CD4-positive, alpha-beta T cell (primary cell): ENCODE measurements around the gene GRIA3. TPM values are rescaled to one million over a fixed set of nuclear protein-coding genes. Genes with fewer than 3 reads are reported as not detected.

Experiments
- ATAC-seq: fragments of 200-7000 bp; cut with Tn5 transposase; one replicate; pipeline ENCODE4 v1.10.0; 2022; ENCODE audit warnings: mild to moderate bottlenecking; ENCODE audit not compliant: poor library complexity
- CTCF ChIA-PET: fragments of 350-600 bp; sonication (Branson Sonifier 250); formaldehyde crosslinking; loops from one replicate; lab custom pipeline; 2021; ENCODE audit warnings: antibody characterized with exemption, inconsistent platforms; lab: Charles Lee
- POLR2A ChIA-PET: fragments of 350-600 bp; sonication (Branson Sonifier 250); formaldehyde crosslinking; loops from one replicate; lab custom pipeline; 2021; ENCODE audit warnings: antibody characterized with exemption, inconsistent platforms; lab: Charles Lee
- DNase-seq, 14 experiments: peaks; one replicate each; pipeline ENCODE4 v3.0.0-alpha.2; 2013 to 2020; ENCODE audit warnings: mixed read lengths in 2 of 14
- H3K27ac ChIP-seq, 2 donors: one replicate each; pipeline versions ENCODE4 v1.5.1 to v1.7.0; 2013; ENCODE audit warnings: low read length in 2 of 2, low read depth in 1 of 2, mild to moderate bottlenecking in 1 of 2
- H3K27me3 ChIP-seq, 2 experiments: 1 replicate in 1 of 2; 2 replicates in 1 of 2; pipeline versions ENCODE4 v1.6.1 to v1.7.0; 2013; ENCODE audit warnings: low read length in 2 of 2, control low read depth in 1 of 2, mild to moderate bottlenecking in 1 of 2, moderate library complexity in 1 of 2; ENCODE audit not compliant: insufficient read depth in 2 of 2, control insufficient read depth in 1 of 2
- H3K36me3 ChIP-seq: one replicate; pipeline ENCODE4 v1.6.1; 2013; ENCODE audit warnings: low read length, control low read depth; ENCODE audit not compliant: insufficient read depth
- H3K4me1 ChIP-seq: one replicate; pipeline ENCODE4 v1.6.1; 2013; ENCODE audit warnings: low read length, control low read depth; ENCODE audit not compliant: insufficient read depth
- H3K4me3 ChIP-seq: one replicate; pipeline ENCODE4 v1.5.1; 2013; ENCODE audit warnings: mild to moderate bottlenecking, low read length, moderate library complexity
- H3K9me3 ChIP-seq, 2 experiments: 1 replicate in 1 of 2; 2 replicates in 1 of 2; pipeline versions ENCODE4 v1.6.1 to v1.7.0; 2013; ENCODE audit warnings: low read length in 2 of 2, mild to moderate bottlenecking in 2 of 2, control low read depth in 1 of 2, moderate library complexity in 1 of 2; ENCODE audit not compliant: control insufficient read depth in 1 of 2, insufficient read depth in 1 of 2
- H3K27ac Mint-ChIP-seq: one replicate; pipeline ENCODE4 v1.8.0; 2020; ENCODE audit warnings: mixed read lengths
- H3K27me3 Mint-ChIP-seq: one replicate; pipeline ENCODE4 v1.8.0; 2021; ENCODE audit warnings: mixed read lengths
- H3K36me3 Mint-ChIP-seq: one replicate; pipeline ENCODE4 v1.8.0; 2021; ENCODE audit warnings: low read depth, mixed read lengths
- H3K4me1 Mint-ChIP-seq: one replicate; pipeline ENCODE4 v1.8.0; 2021; ENCODE audit warnings: low read depth, mixed read lengths
- H3K4me3 Mint-ChIP-seq: one replicate; pipeline ENCODE4 v1.8.0; 2020; ENCODE audit warnings: mild to moderate bottlenecking, mixed read lengths
- H3K9me3 Mint-ChIP-seq: one replicate; pipeline ENCODE4 v1.8.0; 2020; ENCODE audit warnings: mixed read lengths
- intact Hi-C, 2 experiments: fragments of 100-400 bp; cut with DNase I in 1 of 2; cut with micrococcal nuclease in 1 of 2; formaldehyde crosslinking; loops; one replicate each; pipeline versions ENCODE4 v1.15.1 to v1.9.0; 2023 to 2025; cut with DNase I, micrococcal nuclease
- total RNA-seq, 174 experiments: library from RNA in 2 of 174; stranded (reverse) in 2 of 174; gene quantifications; one replicate each; pipeline ENCODE4 v1.2.3 and lab custom pipeline; 2021 to 2026
- TF ChIP-seq, protein P1 (sequence below): fragments of 200-600 bp; IDR thresholded peaks from one replicate; pipeline ENCODE4 v1.8.0; 2022; ENCODE audit warnings: antibody characterized with exemption, mild to moderate bottlenecking

The GRIA3 gene
- total RNA-seq, 2 experiments from 2014 or later = not detected

DNA sequence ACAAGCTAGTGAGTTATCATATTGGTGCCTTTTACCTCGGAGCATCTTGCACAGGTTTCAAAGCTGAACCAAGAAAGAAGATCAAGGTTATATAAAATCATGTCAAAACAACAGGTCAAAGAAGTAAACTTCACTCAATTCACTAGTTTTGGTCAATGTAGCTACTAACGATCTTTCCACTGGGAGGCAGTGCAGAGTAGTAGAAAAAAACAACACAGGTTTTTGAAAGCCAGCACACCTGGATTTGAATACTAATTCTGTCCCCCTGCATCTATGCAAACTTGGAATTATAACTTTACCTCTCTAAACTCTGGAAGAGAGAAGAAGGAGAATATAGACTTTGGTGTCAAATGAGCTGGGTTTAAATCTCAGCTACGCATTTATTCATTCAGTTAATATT, 266.1 kb downstream of the GRIA3 start:
- no peak for DNase-seq
- ChIA-PET POLR2A (no interaction called here), CTCF (interaction anchor here (1.2 kb wide), 1 partner anchor 9 kb away, joined by 3 read pairs; no protein-coding TSS in a partner anchor)
- no peak overlapping the region for H3K4me3 ChIP-seq
- TF ChIP-seq, protein P1, sequence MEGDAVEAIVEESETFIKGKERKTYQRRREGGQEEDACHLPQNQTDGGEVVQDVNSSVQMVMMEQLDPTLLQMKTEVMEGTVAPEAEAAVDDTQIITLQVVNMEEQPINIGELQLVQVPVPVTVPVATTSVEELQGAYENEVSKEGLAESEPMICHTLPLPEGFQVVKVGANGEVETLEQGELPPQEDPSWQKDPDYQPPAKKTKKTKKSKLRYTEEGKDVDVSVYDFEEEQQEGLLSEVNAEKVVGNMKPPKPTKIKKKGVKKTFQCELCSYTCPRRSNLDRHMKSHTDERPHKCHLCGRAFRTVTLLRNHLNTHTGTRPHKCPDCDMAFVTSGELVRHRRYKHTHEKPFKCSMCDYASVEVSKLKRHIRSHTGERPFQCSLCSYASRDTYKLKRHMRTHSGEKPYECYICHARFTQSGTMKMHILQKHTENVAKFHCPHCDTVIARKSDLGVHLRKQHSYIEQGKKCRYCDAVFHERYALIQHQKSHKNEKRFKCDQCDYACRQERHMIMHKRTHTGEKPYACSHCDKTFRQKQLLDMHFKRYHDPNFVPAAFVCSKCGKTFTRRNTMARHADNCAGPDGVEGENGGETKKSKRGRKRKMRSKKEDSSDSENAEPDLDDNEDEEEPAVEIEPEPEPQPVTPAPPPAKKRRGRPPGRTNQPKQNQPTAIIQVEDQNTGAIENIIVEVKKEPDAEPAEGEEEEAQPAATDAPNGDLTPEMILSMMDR = no peak
- no peak overlapping the region for H3K27ac ChIP-seq
- no peak for ATAC-seq
- Mint-ChIP-seq H3K4me3 (no peak overlapping the region), H3K27me3 (no peaks in the 10 kb centered on the region), H3K4me1 (no peaks in the 10 kb centered on the region), H3K27ac (no peak overlapping the region), H3K36me3 (no peaks in the 10 kb centered on the region), H3K9me3 (no peaks in the 10 kb centered on the region)
- no peaks in the 10 kb centered on the region for H3K36me3 ChIP-seq
- H3K9me3 ChIP-seq = no peaks in the 10 kb centered on the region
- no peaks in the 10 kb centered on the region for H3K27me3 ChIP-seq
- intact Hi-C loops = no loop called here
- no peaks in the 10 kb centered on the region for H3K4me1 ChIP-seq

DNA sequence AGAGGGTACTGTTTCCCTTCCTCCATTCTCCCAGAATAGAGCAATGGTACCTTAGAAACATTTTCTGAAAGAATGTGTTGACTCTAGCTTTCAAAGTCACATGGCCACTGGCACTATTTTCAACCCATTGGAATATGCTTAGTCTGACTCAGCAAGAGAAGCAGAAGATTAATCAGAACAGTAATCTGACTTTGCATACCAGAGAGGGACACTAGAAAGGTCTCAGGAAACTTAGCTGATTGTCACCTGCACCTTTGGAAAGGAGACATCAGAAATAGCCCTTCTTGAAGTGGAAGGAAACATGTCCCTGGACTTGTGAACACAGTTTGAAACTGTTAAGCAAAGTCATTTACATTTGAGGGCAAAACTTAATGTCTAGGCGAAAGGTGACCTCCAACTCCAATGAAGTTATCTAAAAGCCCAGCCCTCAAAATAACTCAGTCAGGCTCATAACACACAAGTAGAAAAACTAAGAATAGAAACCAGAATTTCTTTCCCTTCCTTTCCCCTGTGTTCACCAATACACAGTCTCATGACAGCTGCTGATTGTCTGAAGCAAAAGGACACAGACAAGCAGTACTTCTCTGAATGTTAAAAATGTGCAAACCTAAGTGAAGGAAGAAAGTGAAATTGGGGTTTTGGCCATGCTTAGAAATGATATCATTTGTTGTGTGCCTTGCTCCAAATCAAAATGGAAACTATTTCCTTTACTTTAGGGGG, 270.8 kb downstream of the GRIA3 start:
- Histone ChIP-seq H3K27me3 (no peaks in the 10 kb centered on the region), H3K4me3 (no peak overlapping the region), H3K36me3 (no peaks in the 10 kb centered on the region), H3K4me1 (no peaks in the 10 kb centered on the region), H3K9me3 (no peaks in the 10 kb centered on the region), H3K27ac (no peak overlapping the region)
- no peaks in the 10 kb centered on the region for H3K4me1 Mint-ChIP-seq
- TF ChIP-seq, protein P1 = no peak
- H3K36me3 Mint-ChIP-seq = no peaks in the 10 kb centered on the region
- CTCF ChIA-PET = no interaction called here
- ATAC-seq (no peak), DNase-seq (no peak)
- intact Hi-C loops = no loop called here
- POLR2A ChIA-PET = no interaction called here
- H3K4me3 Mint-ChIP-seq = no peak overlapping the region
- no peaks in the 10 kb centered on the region for H3K9me3 Mint-ChIP-seq
- no peak overlapping the region for H3K27ac Mint-ChIP-seq
- H3K27me3 Mint-ChIP-seq = no peaks in the 10 kb centered on the region

DNA sequence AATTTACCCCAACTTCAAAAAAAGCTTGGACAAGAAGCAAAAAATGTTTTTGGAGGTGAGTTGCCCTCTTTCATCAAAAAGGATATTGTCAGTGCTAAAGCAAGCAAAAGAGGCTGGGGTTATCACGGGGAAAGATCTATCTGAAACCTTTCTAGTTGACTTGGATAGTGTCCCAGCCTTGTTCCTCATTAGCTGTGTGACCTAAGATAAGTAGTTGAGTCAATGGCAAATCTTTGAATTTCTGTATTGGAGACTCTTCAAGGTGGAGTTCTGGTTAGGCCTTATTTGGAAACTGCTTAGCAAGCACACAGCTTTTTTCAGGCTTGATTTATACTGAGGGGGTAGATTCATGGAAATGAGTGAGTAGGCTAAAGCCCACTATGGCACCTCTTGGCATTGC, 271.6 kb downstream of the GRIA3 start:
- ATAC-seq (no peak), DNase-seq (no peak)
- Histone ChIP-seq H3K27ac (no peak overlapping the region), H3K4me3 (no peak overlapping the region), H3K36me3 (no peaks in the 10 kb centered on the region), H3K4me1 (no peaks in the 10 kb centered on the region), H3K9me3 (no peaks in the 10 kb centered on the region), H3K27me3 (no peaks in the 10 kb centered on the region)
- no peaks in the 10 kb centered on the region for H3K9me3 Mint-ChIP-seq
- no peaks in the 10 kb centered on the region for H3K36me3 Mint-ChIP-seq
- no peaks in the 10 kb centered on the region for H3K27me3 Mint-ChIP-seq
- TF ChIP-seq, protein P1 = no peak
- intact Hi-C loops = no loop called here
- POLR2A ChIA-PET = no interaction called here
- no peak overlapping the region for H3K4me3 Mint-ChIP-seq
- H3K4me1 Mint-ChIP-seq = no peaks in the 10 kb centered on the region
- no peak overlapping the region for H3K27ac Mint-ChIP-seq
- CTCF ChIA-PET = no interaction called here
